Measurements from ENCODE around the gene CGNL1. TPM values are rescaled to one million over a fixed set of nuclear protein-coding genes. Genes with fewer than 3 reads are reported as not detected.

The CGNL1 gene
- total RNA-seq, 1 donor from 2014 or later = 11.0 TPM

DNA sequence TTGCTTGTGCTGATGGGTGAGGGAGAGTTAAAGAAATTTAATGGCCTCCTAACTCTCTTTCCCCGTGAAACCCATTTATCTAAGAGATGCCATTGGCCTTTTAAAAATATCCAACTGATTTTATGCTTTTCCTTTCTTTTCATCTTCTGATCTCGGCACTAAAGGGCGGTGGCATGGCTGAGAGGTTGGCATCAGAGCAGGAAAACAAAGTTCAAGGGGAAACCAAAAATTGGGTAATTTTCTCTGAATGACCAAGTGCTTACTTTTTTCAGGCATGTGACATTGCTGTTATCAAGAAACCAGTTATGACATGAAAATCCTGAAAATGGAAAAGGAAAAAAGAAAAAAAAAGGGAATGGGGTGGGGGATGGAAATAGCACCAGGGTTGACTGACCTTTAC lies 3.2 kb downstream of the CGNL1 start:
- no peaks in the 10 kb centered on the region for H4K20me1 ChIP-seq (ENCODE audit: insufficient read depth, low read length)
- H3K27ac Mint-ChIP-seq (ENCODE audit: unreplicated experiment) = no peak overlapping the region
- no peaks in the 10 kb centered on the region for H3K36me3 ChIP-seq (ENCODE audit: insufficient read depth, low read length)
- H3K79me2 ChIP-seq (ENCODE audit: insufficient read depth, low read length) = no peaks in the 10 kb centered on the region
- TF ChIP-seq, protein P1, sequence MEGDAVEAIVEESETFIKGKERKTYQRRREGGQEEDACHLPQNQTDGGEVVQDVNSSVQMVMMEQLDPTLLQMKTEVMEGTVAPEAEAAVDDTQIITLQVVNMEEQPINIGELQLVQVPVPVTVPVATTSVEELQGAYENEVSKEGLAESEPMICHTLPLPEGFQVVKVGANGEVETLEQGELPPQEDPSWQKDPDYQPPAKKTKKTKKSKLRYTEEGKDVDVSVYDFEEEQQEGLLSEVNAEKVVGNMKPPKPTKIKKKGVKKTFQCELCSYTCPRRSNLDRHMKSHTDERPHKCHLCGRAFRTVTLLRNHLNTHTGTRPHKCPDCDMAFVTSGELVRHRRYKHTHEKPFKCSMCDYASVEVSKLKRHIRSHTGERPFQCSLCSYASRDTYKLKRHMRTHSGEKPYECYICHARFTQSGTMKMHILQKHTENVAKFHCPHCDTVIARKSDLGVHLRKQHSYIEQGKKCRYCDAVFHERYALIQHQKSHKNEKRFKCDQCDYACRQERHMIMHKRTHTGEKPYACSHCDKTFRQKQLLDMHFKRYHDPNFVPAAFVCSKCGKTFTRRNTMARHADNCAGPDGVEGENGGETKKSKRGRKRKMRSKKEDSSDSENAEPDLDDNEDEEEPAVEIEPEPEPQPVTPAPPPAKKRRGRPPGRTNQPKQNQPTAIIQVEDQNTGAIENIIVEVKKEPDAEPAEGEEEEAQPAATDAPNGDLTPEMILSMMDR (IDR thresholded peaks at IDR 0.05; ENCODE audit: insufficient read depth, low read depth, low read length) = no peak
- TF ChIP-seq EZH2 (IDR thresholded peaks at IDR 0.05; ENCODE audit: insufficient read depth, low read length) = no peak
- peaks cover 7% of the 10 kb centered on the region for H3K4me1 Mint-ChIP-seq (ENCODE audit: low read depth, unreplicated experiment)
- H3K4me3 Mint-ChIP-seq (ENCODE audit: unreplicated experiment) = no peak overlapping the region
- no peak overlapping the region for H2AFZ ChIP-seq (ENCODE audit: low read depth, low read length)
- H3K4me2 ChIP-seq (ENCODE audit: low read length) = no peak overlapping the region
- H3K4me1 ChIP-seq (ENCODE audit: insufficient read depth, low read length) = peaks cover 10% of the 10 kb centered on the region
- no peaks in the 10 kb centered on the region for H3K36me3 Mint-ChIP-seq (ENCODE audit: low read depth, unreplicated experiment)
- H3K27ac ChIP-seq (ENCODE audit: low read depth, low read length) = no peak overlapping the region
- FAIRE-seq (no peak), DNase-seq (ENCODE audit: low read depth) (no peak)
- peaks cover 22% of the 10 kb centered on the region for H3K27me3 Mint-ChIP-seq (ENCODE audit: low read depth, unreplicated experiment)
- H3K9me3 ChIP-seq (ENCODE audit: insufficient read depth, low read depth, low read length) = no peaks in the 10 kb centered on the region
- H3K9me3 Mint-ChIP-seq (ENCODE audit: unreplicated experiment) = no peaks in the 10 kb centered on the region
- no peak overlapping the region for H3K4me3 ChIP-seq (ENCODE audit: insufficient read depth, low read depth, low read length)
- H3K9ac ChIP-seq (ENCODE audit: low read length) = no peak overlapping the region
- H3K27me3 ChIP-seq (ENCODE audit: insufficient read depth, low read length) = peaks cover 19% of the 10 kb centered on the region

DNA sequence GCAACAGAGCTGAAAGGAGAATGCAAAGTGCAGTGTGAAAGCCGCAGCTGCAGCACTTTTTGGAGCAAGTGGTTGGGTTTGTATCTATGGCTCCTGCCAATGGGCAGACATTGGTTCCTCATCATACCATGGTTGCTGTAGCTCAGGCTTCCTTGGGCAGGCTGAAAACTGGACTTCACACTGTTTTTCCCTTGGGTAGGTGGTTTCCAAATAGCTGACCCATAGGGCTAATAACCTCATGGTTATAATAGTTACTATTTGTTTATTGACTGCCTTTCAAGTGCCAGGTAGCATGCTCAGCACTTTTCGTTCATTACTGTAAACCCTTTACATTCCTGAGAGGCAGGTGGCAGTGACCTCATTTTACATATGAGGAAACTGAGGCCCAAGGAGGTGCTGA lies 4.5 kb downstream of the CGNL1 start:
- FAIRE-seq = no peak
- no peak overlapping the region for H3K4me3 Mint-ChIP-seq (ENCODE audit: unreplicated experiment)
- TF ChIP-seq EZH2 (IDR thresholded peaks at IDR 0.05; ENCODE audit: insufficient read depth, low read length) = no peak
- TF ChIP-seq, protein P1 (IDR thresholded peaks at IDR 0.05; ENCODE audit: insufficient read depth, low read depth, low read length) = no peak

DNA sequence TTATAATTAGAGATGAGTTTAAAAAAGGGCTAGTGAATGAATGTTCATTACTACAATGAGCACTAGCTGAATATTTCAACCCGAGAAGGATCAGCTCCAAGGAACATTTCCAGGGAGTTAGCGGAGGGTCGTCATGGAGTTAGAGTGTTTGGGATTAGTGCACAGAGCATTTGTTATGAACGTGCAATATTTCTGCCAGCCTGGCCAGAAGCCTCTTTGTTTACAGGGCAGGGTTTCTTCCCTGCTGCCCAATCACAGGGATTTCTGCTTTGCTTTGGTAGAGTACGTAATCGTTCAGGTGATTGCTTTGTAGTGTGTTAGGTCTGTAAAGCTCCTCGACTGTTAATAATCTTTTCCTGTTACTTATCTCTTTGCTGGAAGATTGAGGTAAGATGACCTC lies 5.9 kb downstream of the CGNL1 start:
- no peak for DNase-seq (ENCODE audit: low read depth)
- Histone ChIP-seq H3K4me1 (ENCODE audit: insufficient read depth, low read length) (peaks cover 13% of the 10 kb centered on the region), H2AFZ (ENCODE audit: low read depth, low read length) (no peak overlapping the region), H3K27ac (ENCODE audit: low read depth, low read length) (no peak overlapping the region), H3K4me2 (ENCODE audit: low read length) (no peak overlapping the region), H3K27me3 (ENCODE audit: insufficient read depth, low read length) (peaks cover 9% of the 10 kb centered on the region), H3K36me3 (ENCODE audit: insufficient read depth, low read length) (no peaks in the 10 kb centered on the region), H3K9ac (ENCODE audit: low read length) (no peak overlapping the region), H3K9me3 (ENCODE audit: insufficient read depth, low read depth, low read length) (no peaks in the 10 kb centered on the region), H3K4me3 (ENCODE audit: insufficient read depth, low read depth, low read length) (no peak overlapping the region), H3K79me2 (ENCODE audit: insufficient read depth, low read length) (no peaks in the 10 kb centered on the region), H4K20me1 (ENCODE audit: insufficient read depth, low read length) (no peaks in the 10 kb centered on the region)
- no peak overlapping the region for H3K4me3 Mint-ChIP-seq (ENCODE audit: unreplicated experiment)
- peaks cover 10% of the 10 kb centered on the region for H3K4me1 Mint-ChIP-seq (ENCODE audit: low read depth, unreplicated experiment)
- TF ChIP-seq, protein P1 (IDR thresholded peaks at IDR 0.05; ENCODE audit: insufficient read depth, low read depth, low read length) = no peak
- TF ChIP-seq EZH2 (IDR thresholded peaks at IDR 0.05; ENCODE audit: insufficient read depth, low read length) = no peak
- H3K9me3 Mint-ChIP-seq (ENCODE audit: unreplicated experiment) = no peaks in the 10 kb centered on the region
- no peaks in the 10 kb centered on the region for H3K36me3 Mint-ChIP-seq (ENCODE audit: low read depth, unreplicated experiment)
- no peak overlapping the region for H3K27ac Mint-ChIP-seq (ENCODE audit: unreplicated experiment)
- peaks cover 8% of the 10 kb centered on the region for H3K27me3 Mint-ChIP-seq (ENCODE audit: low read depth, unreplicated experiment)
- no peak for FAIRE-seq

More for the DNA sequence above, 4.5 kb downstream of the CGNL1 start:
- Mint-ChIP-seq H3K27me3 (ENCODE audit: low read depth, unreplicated experiment) (peaks cover 13% of the 10 kb centered on the region), H3K4me1 (ENCODE audit: low read depth, unreplicated experiment) (peaks cover 13% of the 10 kb centered on the region), H3K27ac (ENCODE audit: unreplicated experiment) (no peak overlapping the region), H3K36me3 (ENCODE audit: low read depth, unreplicated experiment) (no peaks in the 10 kb centered on the region), H3K9me3 (ENCODE audit: unreplicated experiment) (no peaks in the 10 kb centered on the region)
- no peak overlapping the region for H3K4me3 ChIP-seq (ENCODE audit: insufficient read depth, low read depth, low read length)
- H3K9me3 ChIP-seq (ENCODE audit: insufficient read depth, low read depth, low read length) = no peaks in the 10 kb centered on the region
- peaks cover 14% of the 10 kb centered on the region for H3K27me3 ChIP-seq (ENCODE audit: insufficient read depth, low read length)
- H4K20me1 ChIP-seq (ENCODE audit: insufficient read depth, low read length) = no peaks in the 10 kb centered on the region
- DNase-seq (ENCODE audit: low read depth) = no peak
- no peak overlapping the region for H3K9ac ChIP-seq (ENCODE audit: low read length)
- H3K4me1 ChIP-seq (ENCODE audit: insufficient read depth, low read length) = peaks cover 19% of the 10 kb centered on the region
- no peaks in the 10 kb centered on the region for H3K36me3 ChIP-seq (ENCODE audit: insufficient read depth, low read length)
- H3K4me2 ChIP-seq (ENCODE audit: low read length) = no peak overlapping the region
- no peak overlapping the region for H3K27ac ChIP-seq (ENCODE audit: low read depth, low read length)
- H2AFZ ChIP-seq (ENCODE audit: low read depth, low read length) = no peak overlapping the region
- no peaks in the 10 kb centered on the region for H3K79me2 ChIP-seq (ENCODE audit: insufficient read depth, low read length)

Measured in astrocyte (in vitro differentiated cells and primary cell).